NCI-H2196 (cell line): ENCODE measurements around the gene FASTKD3.

Experiments used
- DNase-seq: peaks from one replicate; lab custom pipeline; 2025; ENCODE audit not compliant: unreplicated experiment; lab: John Stamatoyannopoulos, UW

The FASTKD3 gene

GRCh38 chr5:7850395-7851239, 18.2 kb downstream of the FASTKD3 start, which contains the start of gene CFAP90:
CFAP90 (minus strand) TSS chr5:7851133; CDS start chr5:7851021, 112 bp downstream.
- DNase-seq = no peak

GRCh38 chr5:7849681-7850394, 19.0 kb downstream of the FASTKD3 start:
- no peak for DNase-seq

DNA sequence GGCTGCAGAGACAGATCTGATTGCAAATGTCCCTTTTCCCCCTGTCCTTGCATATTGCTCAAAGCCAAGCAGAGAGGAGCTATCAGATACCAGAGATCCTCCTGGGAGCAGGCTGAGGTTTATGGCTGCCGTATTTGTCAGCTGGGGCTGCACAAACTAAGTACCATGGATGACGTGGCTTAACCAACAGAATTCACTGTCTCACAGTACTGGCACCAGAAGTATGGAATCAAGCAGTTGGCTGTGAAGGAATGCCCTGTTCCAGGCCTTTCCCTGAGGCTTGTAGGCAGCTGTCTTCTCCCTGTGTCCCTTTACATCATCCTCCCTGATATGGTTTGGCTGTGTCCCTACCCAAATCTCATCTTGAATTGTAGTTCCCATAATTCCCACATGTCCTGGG, 20.5 kb downstream of the FASTKD3 start:
- no peak for DNase-seq

GRCh38 chr5:7846327-7846726, 22.5 kb downstream of the FASTKD3 start:
- no peak for DNase-seq

DNA sequence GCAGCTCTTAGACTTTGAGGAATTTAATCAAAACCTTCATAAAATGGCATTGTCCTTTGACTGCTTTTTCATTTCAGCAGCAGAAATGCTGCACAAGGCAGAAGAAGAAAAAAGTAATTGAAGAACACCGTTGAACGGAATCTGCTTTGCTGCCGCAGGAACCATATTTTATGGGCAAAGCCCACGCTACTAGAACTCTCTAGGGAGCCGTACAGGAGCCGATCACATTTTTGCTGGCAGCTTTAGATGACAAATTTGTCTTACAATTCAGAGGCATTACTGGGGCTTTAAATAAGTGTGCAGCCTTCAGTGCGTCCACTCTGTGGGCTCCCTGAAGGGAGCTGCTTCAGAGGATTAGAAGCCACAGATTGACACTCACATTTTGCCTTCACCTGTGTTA, 23.3 kb downstream of the FASTKD3 start:
- DNase-seq = no peak

DNA sequence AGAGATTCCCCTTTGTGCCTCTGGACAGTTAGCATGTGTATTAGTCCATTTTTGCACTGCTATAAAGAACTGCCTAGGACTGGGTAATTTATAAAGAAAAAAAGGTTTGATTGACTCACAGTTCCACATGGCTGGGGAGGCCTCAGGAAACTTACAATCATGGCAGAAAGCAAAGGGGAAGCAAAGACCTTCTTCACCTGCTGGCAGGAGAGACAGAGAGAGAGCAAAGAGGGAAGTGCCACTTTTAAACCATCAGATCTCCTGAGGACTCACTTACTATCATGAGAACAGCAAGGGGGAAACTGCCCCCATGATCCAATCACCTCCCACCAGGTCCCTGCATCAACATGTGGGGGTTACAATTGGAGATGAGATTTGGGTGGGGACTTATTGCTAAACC, 23.9 kb downstream of the FASTKD3 start:
- no peak for DNase-seq

DNA sequence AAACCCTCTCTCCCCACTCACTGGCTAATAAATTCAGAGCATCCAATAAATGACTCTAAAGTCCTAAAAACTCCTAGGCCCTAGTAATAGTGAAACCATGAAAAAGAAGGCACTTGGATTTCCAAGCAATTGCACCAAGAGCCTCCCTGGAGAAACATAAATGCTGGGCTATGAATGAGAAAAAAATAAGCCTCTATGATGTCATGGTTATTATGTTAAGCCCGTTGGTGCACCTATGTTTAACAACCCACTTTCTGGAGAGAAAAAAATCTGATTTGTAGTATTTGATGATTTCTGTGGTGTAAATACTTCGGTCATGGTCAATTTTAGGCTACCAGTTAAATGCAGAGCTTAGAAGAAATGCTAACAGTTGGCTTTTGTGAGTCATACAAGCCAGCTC, 26.3 kb downstream of the FASTKD3 start:
- no peak for DNase-seq

GRCh38 chr5:7837403-7837802, 31.4 kb downstream of the FASTKD3 start:
- no peak for DNase-seq

DNA sequence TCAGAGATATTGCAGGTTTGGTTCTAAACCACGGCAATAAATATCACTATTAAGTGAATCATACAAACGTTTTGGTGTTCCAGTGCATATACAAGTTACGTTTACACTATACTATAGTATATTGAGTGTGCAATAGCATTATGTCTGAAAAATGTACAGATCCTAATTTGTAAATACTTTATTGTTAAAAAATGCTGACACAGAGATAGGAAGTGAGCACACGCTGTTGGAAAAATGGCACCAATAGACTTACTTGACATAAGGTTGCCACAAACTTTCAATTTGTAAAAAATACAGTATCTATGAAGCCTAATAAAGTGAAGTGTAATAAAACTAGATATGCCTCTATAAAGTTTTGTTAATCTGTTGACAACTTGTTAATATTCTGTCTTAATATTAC, 33.8 kb downstream of the FASTKD3 start:
- DNase-seq = no peak

GRCh38 chr5:7828269-7828668, 40.6 kb downstream of the FASTKD3 start:
- DNase-seq = no peak

DNA sequence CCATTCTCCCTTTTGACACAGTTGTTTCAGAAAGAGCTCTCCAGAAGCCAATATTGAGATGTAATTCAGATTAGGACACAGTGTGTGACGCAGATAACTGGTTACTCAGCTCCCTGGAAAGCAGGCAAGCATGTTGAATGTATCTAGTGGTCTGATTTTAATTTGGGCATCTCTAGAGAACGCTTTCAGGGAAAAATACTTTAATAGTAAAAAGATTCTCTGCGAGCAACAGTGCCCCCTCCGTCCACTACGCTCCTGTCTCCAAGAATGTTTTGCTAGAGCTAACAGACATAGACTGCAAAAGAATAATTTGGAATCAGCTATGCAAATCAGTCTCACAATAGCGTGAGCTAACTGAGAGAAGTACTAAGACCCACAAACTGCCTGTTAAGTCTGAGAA, 41.2 kb downstream of the FASTKD3 start:
- no peak for DNase-seq

- DNase-seq = no peak
These were observed 43.2 kb downstream of the FASTKD3 start for GRCh38 chr5:7825630-7826029.

DNA sequence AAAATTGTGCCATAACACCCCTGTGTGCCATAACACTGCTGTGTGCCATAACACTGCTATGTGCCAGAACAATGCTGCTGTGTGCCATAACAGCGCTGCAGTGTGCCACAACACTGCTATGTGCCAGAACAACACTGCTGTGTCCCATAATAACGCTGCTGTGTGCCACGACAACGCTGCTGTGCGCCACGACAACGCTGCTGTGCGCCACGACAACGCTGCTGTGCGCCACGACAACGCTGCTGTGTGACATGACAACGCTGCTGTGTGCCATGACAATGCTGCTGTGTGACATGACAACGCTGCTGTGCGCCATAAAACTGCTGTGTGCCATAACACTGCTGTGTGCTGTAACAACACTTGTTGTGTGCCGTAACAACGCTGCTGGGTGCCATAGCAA, 43.8 kb downstream of the FASTKD3 start:
- no peak for DNase-seq

DNA sequence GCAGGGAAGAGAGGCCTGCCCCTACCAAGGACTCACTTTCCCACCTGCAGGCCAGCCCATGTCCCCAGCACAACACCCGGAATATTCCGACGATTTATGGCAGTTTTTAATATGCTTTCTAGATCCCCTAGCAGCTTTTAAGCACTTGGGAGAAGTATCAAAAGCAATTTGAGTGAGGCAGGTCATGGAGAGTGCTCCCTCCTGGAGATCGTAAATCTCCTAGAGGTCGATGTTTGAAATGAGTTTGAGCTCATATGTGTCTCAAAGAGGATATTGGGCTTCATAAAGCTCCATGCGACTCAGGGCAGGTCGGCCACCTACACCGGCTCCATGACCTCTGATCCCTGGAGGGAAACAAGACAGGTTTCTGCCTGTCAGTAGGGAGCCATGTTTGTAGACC, 45.2 kb downstream of the FASTKD3 start:
- no peak for DNase-seq

- no peak for DNase-seq
These were observed 46.4 kb downstream of the FASTKD3 start for GRCh38 chr5:7822449-7822848.

- DNase-seq = no peak
These were observed 52.3 kb downstream of the FASTKD3 start for GRCh38 chr5:7816535-7816901.

GRCh38 chr5:7815892-7816534, 52.8 kb downstream of the FASTKD3 start:
- DNase-seq = no peak

DNA sequence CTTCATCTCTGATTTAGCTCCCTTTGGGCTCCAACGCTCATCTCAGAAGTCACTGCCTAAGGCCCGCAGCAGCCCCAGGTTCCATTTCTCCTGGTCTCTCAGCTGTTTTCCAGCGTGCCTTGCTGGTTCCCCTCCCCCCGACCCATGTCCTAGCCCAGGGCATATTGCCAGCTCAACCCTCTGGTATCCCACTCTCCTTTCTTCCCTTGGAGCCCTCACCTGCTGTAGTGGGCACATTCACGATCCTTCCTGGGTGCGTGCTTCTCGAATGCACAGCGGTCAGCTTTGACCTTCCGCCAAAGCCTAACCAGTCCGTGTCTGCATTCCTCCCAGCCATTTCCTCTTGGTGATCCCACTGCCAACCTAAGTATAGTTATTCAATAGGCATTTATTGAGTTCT, 54.0 kb downstream of the FASTKD3 start:
- DNase-seq = no peak

GRCh38 chr5:7813576-7813975, 55.3 kb downstream of the FASTKD3 start:
- DNase-seq = no peak

- DNase-seq = no peak
These were observed 55.8 kb downstream of the FASTKD3 start for GRCh38 chr5:7813007-7813406.

GRCh38 chr5:7811715-7812114, 57.1 kb downstream of the FASTKD3 start:
- no peak for DNase-seq
